Karpas-422 (cell line): ENCODE data around the gene ZMYM3. TPM values are rescaled to one million over a fixed set of nuclear protein-coding genes. Genes with fewer than 3 reads are reported as not detected.

Source experiments
- DNase-seq: peaks from one replicate; pipeline ENCODE4 v3.0.0-alpha.2; 2015
- H2AFZ ChIP-seq: fragments of 200-600 bp; sonication (generic); 2 replicates; pipeline ENCODE4 v1.6.1; 2014; ENCODE audit warnings: antibody characterized with exemption, low read length, mixed read lengths
- H3K27ac ChIP-seq: fragments of 200-600 bp; sonication (generic); 2 replicates; pipeline ENCODE4 v1.5.1; 2014; ENCODE audit warnings: mild to moderate bottlenecking, low read length, moderate library complexity
- H3K27me3 ChIP-seq: fragments of 200-600 bp; sonication (generic); 2 replicates; pipeline ENCODE4 v1.6.1; 2014; ENCODE audit warnings: low read length, mixed read lengths
- H3K36me3 ChIP-seq: fragments of 200-600 bp; sonication (generic); 2 replicates; pipeline ENCODE4 v1.6.1; 2014; ENCODE audit warnings: low read length, mixed read lengths; ENCODE audit not compliant: insufficient read depth
- H3K4me1 ChIP-seq: fragments of 200-600 bp; sonication (generic); 2 replicates; pipeline ENCODE4 v1.6.1; 2014; ENCODE audit warnings: mild to moderate bottlenecking, low read length, mixed read lengths
- H3K4me2 ChIP-seq: fragments of 200-600 bp; sonication (generic); 2 replicates; pipeline ENCODE4 v1.6.1; 2014; ENCODE audit warnings: low read length, low read depth, mild to moderate bottlenecking; ENCODE audit not compliant: poor library complexity, severe bottlenecking
- H3K4me3 ChIP-seq: fragments of 200-600 bp; sonication (generic); 2 replicates; pipeline ENCODE4 v1.5.1; 2014; ENCODE audit warnings: mild to moderate bottlenecking, antibody characterized with exemption, low read length, mixed read lengths
- H3K79me2 ChIP-seq: fragments of 200-600 bp; sonication (generic); 2 replicates; pipeline ENCODE4 v1.6.1; 2014; ENCODE audit warnings: mild to moderate bottlenecking, low read length, mixed read lengths
- H3K9ac ChIP-seq: fragments of 200-600 bp; sonication (generic); 2 replicates; pipeline ENCODE4 v1.6.0; 2014; ENCODE audit warnings: low read length
- H3K9me2 ChIP-seq: fragments of 200-600 bp; sonication (generic), shearing (Covaris generic); replicated peaks from 2 replicates; pipeline ENCODE4 v1.6.0; 2014; ENCODE audit warnings: mild to moderate bottlenecking, low read length, moderate library complexity; ENCODE audit not compliant: insufficient read depth
- H3K9me3 ChIP-seq: fragments of 300-700, 200-600 bp; sonication (generic); 2 replicates; pipeline ENCODE4 v1.6.1; 2014; ENCODE audit warnings: low read length, mixed read lengths
- H4K20me1 ChIP-seq: fragments of 200-600 bp; sonication (generic); 2 replicates; pipeline ENCODE4 v1.6.1; 2014; ENCODE audit warnings: mild to moderate bottlenecking, antibody characterized with exemption, low read length, low read depth; ENCODE audit not compliant: insufficient read depth
- total RNA-seq: library from RNA; depleted of rRNA; stranded (reverse); fragments of >200 nt; shearing (Covaris generic); gene quantifications from 2 replicates; pipeline ENCODE4 v1.2.3, GENCODE V29; 2014; ENCODE audit warnings: low replicate concordance

Gene ZMYM3
- total RNA-seq, 1 experiment from 2014 or later = 28.3 TPM

- Histone ChIP-seq H3K4me2 (no peak overlapping the region), H2AFZ (no peak overlapping the region), H3K27me3 (no peaks in the 10 kb centered on the region), H3K9ac (no peak overlapping the region), H3K27ac (no peak overlapping the region), H3K9me2 (no peaks in the 10 kb centered on the region), H3K79me2 (no peaks in the 10 kb centered on the region), H3K9me3 (no peaks in the 10 kb centered on the region), H3K36me3 (no peaks in the 10 kb centered on the region), H3K4me1 (no peaks in the 10 kb centered on the region), H3K4me3 (no peak overlapping the region), H4K20me1 (no peaks in the 10 kb centered on the region)
- DNase-seq = no peak
These were observed 8.8 kb downstream of the ZMYM3 start for GRCh38 chrX:71245159-71245558.

DNA sequence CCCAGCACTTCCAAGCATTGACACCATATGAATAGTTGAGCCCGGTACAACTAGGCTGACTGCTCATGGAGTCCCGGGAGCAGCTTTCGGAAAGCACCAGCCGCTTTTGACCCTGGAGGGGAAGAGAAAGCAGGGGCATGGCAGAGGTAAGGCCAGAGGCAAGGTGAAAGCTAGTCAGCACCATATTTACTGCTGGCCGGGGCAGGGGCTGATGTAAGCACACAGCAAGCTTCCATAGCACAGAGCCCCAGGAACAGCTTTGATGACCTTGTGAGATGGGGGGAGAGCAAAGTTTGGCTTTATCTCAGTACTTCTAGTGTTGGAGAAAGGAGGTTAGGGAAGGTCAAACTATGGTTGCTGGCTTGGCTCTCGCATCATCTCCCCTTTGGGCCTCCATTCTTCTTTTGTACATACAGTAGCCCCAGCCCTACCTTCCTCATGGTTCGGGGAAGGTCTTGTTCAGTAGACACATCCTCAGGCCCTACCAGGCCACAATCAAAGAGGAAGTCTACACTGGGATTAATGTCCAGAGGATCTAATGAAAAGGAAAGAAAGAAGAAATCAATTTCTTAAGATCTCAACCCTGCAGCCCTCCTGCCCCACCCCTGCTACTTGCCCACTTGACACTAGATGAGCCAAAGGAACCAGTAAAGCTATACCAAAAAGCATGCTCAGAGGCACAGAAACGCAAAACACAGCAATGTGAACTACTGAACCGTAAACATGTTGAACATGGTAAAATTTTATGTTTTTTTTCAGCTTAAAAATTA is 9.4 kb downstream of the ZMYM3 start:
- H3K4me3 ChIP-seq = no peak overlapping the region
- DNase-seq = no peak
- no peaks in the 10 kb centered on the region for H3K4me1 ChIP-seq
- H2AFZ ChIP-seq = no peak overlapping the region
- H3K79me2 ChIP-seq = no peaks in the 10 kb centered on the region
- H4K20me1 ChIP-seq = no peaks in the 10 kb centered on the region
- no peak overlapping the region for H3K27ac ChIP-seq
- H3K9me2 ChIP-seq = no peaks in the 10 kb centered on the region
- no peak overlapping the region for H3K4me2 ChIP-seq
- H3K27me3 ChIP-seq = no peaks in the 10 kb centered on the region
- H3K9me3 ChIP-seq = no peaks in the 10 kb centered on the region
- no peak overlapping the region for H3K9ac ChIP-seq
- H3K36me3 ChIP-seq = no peaks in the 10 kb centered on the region

DNA sequence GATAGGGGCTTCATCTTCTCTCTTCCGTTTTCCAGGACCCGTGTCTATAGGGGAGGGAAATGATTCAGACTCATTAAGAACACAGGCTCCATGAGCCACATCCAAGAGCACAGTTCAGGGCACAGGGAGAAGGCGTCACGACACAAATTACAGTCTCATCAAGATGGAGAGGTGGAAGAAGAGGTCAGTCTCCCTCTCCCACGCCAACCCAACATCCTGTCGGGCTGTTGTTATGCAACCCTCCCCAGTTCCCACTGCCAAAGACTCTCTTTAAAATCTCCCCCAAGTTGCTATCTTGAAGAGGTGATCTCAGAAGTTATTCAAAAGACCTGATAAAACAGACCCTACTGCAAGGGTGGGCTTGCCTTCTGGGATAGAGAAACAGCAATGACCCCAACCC is 12.6 kb downstream of the ZMYM3 start:
- no peaks in the 10 kb centered on the region for H3K9me2 ChIP-seq
- DNase-seq = no peak
- H3K4me2 ChIP-seq = no peak overlapping the region
- no peaks in the 10 kb centered on the region for H4K20me1 ChIP-seq
- H3K79me2 ChIP-seq = no peaks in the 10 kb centered on the region
- H3K4me1 ChIP-seq = no peaks in the 10 kb centered on the region
- H3K27me3 ChIP-seq = no peaks in the 10 kb centered on the region
- no peaks in the 10 kb centered on the region for H3K36me3 ChIP-seq
- H3K9ac ChIP-seq = no peak overlapping the region
- no peak overlapping the region for H2AFZ ChIP-seq
- H3K27ac ChIP-seq = no peak overlapping the region
- no peak overlapping the region for H3K4me3 ChIP-seq
- H3K9me3 ChIP-seq = no peaks in the 10 kb centered on the region

DNA sequence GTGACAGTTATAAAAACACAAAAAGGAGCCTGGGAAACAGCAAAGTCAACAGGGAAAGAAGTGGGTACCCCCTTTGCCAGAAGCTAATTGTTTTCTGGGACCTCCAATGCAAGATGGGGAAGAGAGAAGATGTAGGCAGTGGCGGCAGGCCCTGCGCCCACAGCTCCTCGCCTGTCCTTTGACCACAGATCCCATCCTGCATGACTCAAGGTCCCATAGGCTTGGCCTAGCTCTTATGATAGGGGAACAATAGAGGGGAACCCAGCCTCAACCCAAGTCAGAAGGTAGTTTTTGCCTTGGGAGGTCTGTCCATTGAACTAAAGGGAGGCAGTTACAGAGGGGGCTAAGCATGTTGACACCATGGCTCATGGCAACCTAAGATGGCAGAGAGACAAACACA is 14.2 kb downstream of the ZMYM3 start:
- H3K36me3 ChIP-seq = no peaks in the 10 kb centered on the region
- DNase-seq = no peak
- H3K27ac ChIP-seq = no peak overlapping the region
- no peaks in the 10 kb centered on the region for H3K9me3 ChIP-seq
- no peaks in the 10 kb centered on the region for H3K79me2 ChIP-seq
- no peak overlapping the region for H2AFZ ChIP-seq
- H3K4me1 ChIP-seq = no peaks in the 10 kb centered on the region
- no peaks in the 10 kb centered on the region for H3K9me2 ChIP-seq
- no peak overlapping the region for H3K9ac ChIP-seq
- no peak overlapping the region for H3K4me3 ChIP-seq
- H3K27me3 ChIP-seq = no peaks in the 10 kb centered on the region
- no peaks in the 10 kb centered on the region for H4K20me1 ChIP-seq
- H3K4me2 ChIP-seq = no peak overlapping the region

DNA sequence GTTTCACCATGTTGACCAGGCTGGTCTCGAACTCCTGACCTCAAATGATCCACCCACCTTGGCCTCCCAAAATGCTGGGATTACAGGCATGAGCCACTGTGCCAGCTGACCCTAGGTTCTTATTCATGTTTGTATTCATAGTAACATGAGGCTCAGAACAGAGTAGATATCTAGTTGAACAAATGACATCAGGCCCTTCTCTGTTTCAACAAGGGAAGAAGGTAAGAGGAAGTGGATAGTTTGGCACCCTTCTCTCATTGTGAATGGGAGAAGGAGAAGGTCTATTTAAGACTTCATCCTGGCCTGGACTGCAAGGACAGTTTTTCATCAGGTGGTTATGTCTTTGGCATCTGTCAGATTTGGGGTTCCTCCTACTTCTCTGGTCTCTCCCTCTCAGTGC is 17.1 kb downstream of the ZMYM3 start:
- DNase-seq = no peak
- Histone ChIP-seq H4K20me1 (no peaks in the 10 kb centered on the region), H3K9me2 (no peaks in the 10 kb centered on the region), H3K4me1 (no peaks in the 10 kb centered on the region), H2AFZ (no peak overlapping the region), H3K27me3 (no peaks in the 10 kb centered on the region), H3K27ac (no peak overlapping the region), H3K9me3 (no peaks in the 10 kb centered on the region), H3K36me3 (no peaks in the 10 kb centered on the region), H3K79me2 (no peaks in the 10 kb centered on the region), H3K9ac (no peak overlapping the region), H3K4me2 (no peak overlapping the region), H3K4me3 (no peak overlapping the region)

DNA sequence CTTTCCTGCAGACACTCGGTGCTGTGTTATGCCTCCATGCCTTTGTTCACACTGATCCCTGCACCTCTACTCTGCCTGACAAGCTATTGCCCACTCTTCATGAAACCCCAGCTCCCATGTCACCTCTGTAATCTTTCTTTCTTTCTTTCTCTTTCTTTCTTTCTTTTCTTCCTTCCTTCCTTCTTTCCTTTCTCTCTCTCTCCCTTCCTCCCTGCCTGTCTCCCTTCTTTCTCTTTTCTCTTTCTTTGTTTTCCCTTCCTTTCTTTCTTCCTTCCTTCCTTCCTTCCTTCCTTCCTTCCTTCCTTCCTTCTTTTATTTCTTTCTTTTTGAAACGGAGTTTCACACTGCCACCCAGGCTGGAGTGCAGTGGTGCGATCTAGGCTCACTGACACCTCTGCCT is 18.5 kb downstream of the ZMYM3 start:
- no peak overlapping the region for H3K4me2 ChIP-seq
- H4K20me1 ChIP-seq = no peaks in the 10 kb centered on the region
- no peak overlapping the region for H2AFZ ChIP-seq
- no peaks in the 10 kb centered on the region for H3K27me3 ChIP-seq
- DNase-seq = no peak
- H3K4me1 ChIP-seq = no peaks in the 10 kb centered on the region
- no peaks in the 10 kb centered on the region for H3K79me2 ChIP-seq
- no peak overlapping the region for H3K9ac ChIP-seq
- H3K9me2 ChIP-seq = no peaks in the 10 kb centered on the region
- H3K9me3 ChIP-seq = no peaks in the 10 kb centered on the region
- H3K36me3 ChIP-seq = no peaks in the 10 kb centered on the region
- no peak overlapping the region for H3K27ac ChIP-seq
- H3K4me3 ChIP-seq = no peak overlapping the region

DNA sequence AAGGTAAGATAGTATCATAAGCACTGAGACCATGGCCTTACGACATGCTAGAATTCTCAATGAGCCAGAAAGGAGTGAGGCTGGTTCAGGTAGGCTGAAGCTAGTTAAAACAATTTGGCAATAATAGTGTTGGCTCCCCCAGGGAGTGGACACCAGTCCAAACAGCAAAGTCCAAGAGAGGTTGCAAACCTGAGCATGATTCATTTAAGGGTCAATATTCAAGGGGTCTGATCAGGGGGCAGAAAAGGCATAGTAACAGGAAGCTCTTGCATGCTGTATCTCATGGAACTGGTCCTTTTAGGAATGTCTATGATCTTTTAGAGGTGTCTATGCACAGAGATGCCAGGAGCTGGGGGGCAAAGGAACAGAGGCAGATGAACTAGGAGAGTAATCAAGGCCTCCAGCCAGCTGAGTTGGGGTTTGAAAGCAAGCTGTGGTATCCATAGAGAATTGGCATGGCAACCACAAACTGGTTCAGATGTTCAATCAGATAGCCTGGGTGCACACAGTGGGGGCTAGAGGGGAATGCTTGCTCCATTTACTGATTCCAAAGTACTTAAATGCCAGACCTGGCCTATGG is 25.8 kb downstream of the ZMYM3 start:
- H3K4me2 ChIP-seq = no peak overlapping the region
- H3K27ac ChIP-seq = no peak overlapping the region

DNA sequence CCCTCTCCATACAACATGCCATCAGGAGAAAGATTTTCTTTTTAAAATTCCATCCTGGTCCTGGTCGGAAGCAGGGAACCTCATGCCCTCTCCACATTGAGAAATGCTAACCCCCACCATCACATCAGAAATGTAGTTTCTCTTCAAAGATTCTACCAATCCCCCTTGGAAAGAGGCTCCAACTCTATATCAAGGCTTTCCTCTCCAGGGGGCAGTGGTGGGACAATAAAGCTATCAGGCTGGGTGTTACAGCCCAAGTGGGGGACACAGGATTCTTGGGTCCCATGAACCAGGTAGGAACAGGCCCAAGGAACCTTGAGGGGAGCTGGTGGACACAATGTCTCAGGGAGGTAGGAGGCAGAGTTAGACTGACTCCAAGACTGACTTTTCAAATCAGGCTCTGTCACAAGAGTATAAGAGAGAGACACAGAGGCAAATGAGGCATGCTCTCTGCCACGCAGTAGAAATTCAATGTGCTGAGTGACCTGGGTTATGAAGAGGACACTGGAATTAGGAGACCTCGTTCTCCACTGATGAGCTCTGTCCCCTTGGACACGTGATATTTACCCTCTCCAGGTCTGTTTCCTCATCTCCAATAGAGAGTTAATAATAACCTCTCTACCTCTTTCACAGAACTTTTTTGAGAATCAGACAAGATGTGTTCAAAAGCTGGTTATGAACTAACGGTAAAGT is 26.4 kb downstream of the ZMYM3 start:
- Histone ChIP-seq H3K9me2 (no peaks in the 10 kb centered on the region), H3K36me3 (no peaks in the 10 kb centered on the region), H3K9me3 (no peaks in the 10 kb centered on the region), H4K20me1 (no peaks in the 10 kb centered on the region), H2AFZ (no peak overlapping the region), H3K27me3 (no peaks in the 10 kb centered on the region), H3K9ac (no peak overlapping the region), H3K4me3 (no peak overlapping the region), H3K79me2 (no peaks in the 10 kb centered on the region), H3K4me2 (no peak overlapping the region), H3K27ac (no peak overlapping the region), H3K4me1 (no peaks in the 10 kb centered on the region)
- DNase-seq = no peak

More for the DNA sequence above, 25.8 kb downstream of the ZMYM3 start:
- no peaks in the 10 kb centered on the region for H4K20me1 ChIP-seq
- H2AFZ ChIP-seq = no peak overlapping the region
- no peak for DNase-seq
- H3K4me3 ChIP-seq = no peak overlapping the region
- H3K79me2 ChIP-seq = no peaks in the 10 kb centered on the region
- H3K9ac ChIP-seq = no peak overlapping the region
- no peaks in the 10 kb centered on the region for H3K27me3 ChIP-seq
- H3K9me2 ChIP-seq = no peaks in the 10 kb centered on the region
- H3K4me1 ChIP-seq = no peaks in the 10 kb centered on the region
- no peaks in the 10 kb centered on the region for H3K9me3 ChIP-seq
- H3K36me3 ChIP-seq = no peaks in the 10 kb centered on the region
